Measurements from ENCODE around the gene NCOA7.
"Not testable (repeated sequence)": the region's sequence is repeated elsewhere in the genome, so short reads cannot be mapped to it uniquely, and the experiment has no call there.

DNA sequence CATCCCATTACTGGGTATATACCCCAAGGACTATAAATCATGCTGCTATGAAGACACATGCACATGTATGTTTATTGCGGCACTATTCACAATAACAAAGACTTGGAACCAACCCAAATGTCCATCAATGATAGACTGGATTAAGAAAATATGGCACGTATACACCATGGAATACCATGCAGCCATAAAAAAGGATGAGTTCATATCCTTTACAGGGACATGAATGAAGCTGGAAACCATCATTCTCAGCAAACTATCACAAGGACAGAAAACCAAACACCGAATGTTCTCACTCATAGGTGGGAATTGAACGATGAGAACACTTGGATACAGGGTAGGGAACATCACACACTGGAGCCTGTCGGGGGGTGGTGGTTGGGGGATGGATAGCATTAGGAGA, 57.5 kb downstream of the NCOA7 start:
- TF ChIP-seq, protein P1, sequence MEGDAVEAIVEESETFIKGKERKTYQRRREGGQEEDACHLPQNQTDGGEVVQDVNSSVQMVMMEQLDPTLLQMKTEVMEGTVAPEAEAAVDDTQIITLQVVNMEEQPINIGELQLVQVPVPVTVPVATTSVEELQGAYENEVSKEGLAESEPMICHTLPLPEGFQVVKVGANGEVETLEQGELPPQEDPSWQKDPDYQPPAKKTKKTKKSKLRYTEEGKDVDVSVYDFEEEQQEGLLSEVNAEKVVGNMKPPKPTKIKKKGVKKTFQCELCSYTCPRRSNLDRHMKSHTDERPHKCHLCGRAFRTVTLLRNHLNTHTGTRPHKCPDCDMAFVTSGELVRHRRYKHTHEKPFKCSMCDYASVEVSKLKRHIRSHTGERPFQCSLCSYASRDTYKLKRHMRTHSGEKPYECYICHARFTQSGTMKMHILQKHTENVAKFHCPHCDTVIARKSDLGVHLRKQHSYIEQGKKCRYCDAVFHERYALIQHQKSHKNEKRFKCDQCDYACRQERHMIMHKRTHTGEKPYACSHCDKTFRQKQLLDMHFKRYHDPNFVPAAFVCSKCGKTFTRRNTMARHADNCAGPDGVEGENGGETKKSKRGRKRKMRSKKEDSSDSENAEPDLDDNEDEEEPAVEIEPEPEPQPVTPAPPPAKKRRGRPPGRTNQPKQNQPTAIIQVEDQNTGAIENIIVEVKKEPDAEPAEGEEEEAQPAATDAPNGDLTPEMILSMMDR (IDR thresholded peaks at IDR 0.05) = not testable (repeated sequence)
- TF ChIP-seq ZFX (IDR thresholded peaks at IDR 0.05; ENCODE audit: borderline replicate concordance) = not testable (repeated sequence)

Data from 22Rv1 (cell line).